Upper lobe of right lung (tissue), 1 donor: ENCODE results near the gene CLBA1. TPM values are rescaled to one million over a fixed set of nuclear protein-coding genes. Genes with fewer than 3 reads are reported as not detected.
A peak's percentile ranks its signal among the peaks of the same experiment; 100 is the strongest.

Experiments
- ATAC-seq: fragments of 200-7000 bp; cut with Tn5 transposase; one replicate; pipeline ENCODE4 v1.9.1; 2020; ENCODE audit warnings: mild to moderate bottlenecking, moderate library complexity
- DNase-seq: peaks from one replicate; pipeline ENCODE4 v3.0.0-alpha.2; 2020
- H3K27ac ChIP-seq: fragments of 200-600 bp; one replicate; pipeline ENCODE4 v1.8.0; 2022
- H3K27me3 ChIP-seq: fragments of 200-600 bp; one replicate; pipeline ENCODE4 v1.8.0; 2022; ENCODE audit warnings: mild to moderate bottlenecking
- H3K36me3 ChIP-seq: fragments of 200-600 bp; one replicate; pipeline ENCODE4 v1.8.0; 2022
- H3K4me1 ChIP-seq: fragments of 200-600 bp; one replicate; pipeline ENCODE4 v1.8.0; 2022
- H3K4me3 ChIP-seq: fragments of 200-600 bp; one replicate; pipeline ENCODE4 v1.8.0; 2022; ENCODE audit warnings: mild to moderate bottlenecking
- H3K9me3 ChIP-seq: fragments of 200-600 bp; one replicate; pipeline ENCODE4 v1.8.0; 2022
- CTCF ChIP-seq: fragments of 200-600 bp; IDR thresholded peaks from one replicate; pipeline ENCODE4 v1.8.0; 2022; ENCODE audit warnings: antibody characterized with exemption
- intact Hi-C: fragments of 100-400 bp; cut with DNase I; formaldehyde crosslinking; loops from one replicate; pipeline ENCODE4 v1.11.0; 2022
- total RNA-seq: library from RNA; stranded (reverse); fragmentation: NEBNext Ultra II Directional; extraction: Animal tissue kit (Norgen Biotek cat#: 25700); gene quantifications from one replicate; pipeline ENCODE4 v1.2.1, GENCODE V29; 2021
- donor health status: DM: no; HTN: yes; CAD: no; lungs with severe emphysema.

Gene CLBA1
- total RNA-seq, 1 donor from 2014 or later: 6.9 TPM

- Histone ChIP-seq H3K36me3 (peaks cover 25% of the 10 kb centered on the region), H3K4me1 (no peaks in the 10 kb centered on the region), H3K27ac (no peak overlapping the region), H3K27me3 (no peaks in the 10 kb centered on the region), H3K9me3 (no peaks in the 10 kb centered on the region), H3K4me3 (no peak overlapping the region)
- DNase-seq (no peak), ATAC-seq (no peak)
- intact Hi-C loops: no loop called here
- no peak for TF ChIP-seq CTCF
Measured at GRCh38 chr14:105011312-105011990, 25.9 kb downstream of the CLBA1 start.

GRCh38 chr14:105012171-105012985, 26.8 kb downstream of the CLBA1 start:
- Histone ChIP-seq H3K27ac (no peak overlapping the region), H3K36me3 (peaks cover 25% of the 10 kb centered on the region), H3K9me3 (no peaks in the 10 kb centered on the region), H3K4me1 (no peaks in the 10 kb centered on the region), H3K27me3 (no peaks in the 10 kb centered on the region), H3K4me3 (no peak overlapping the region)
- intact Hi-C loops: no loop called here
- DNase-seq: no peak
- peak; percentile 45 for TF ChIP-seq CTCF
- peak; percentile 71 for ATAC-seq

GRCh38 chr14:105013150-105013785, 27.7 kb downstream of the CLBA1 start:
- Histone ChIP-seq H3K27me3 (no peaks in the 10 kb centered on the region), H3K27ac (no peak overlapping the region), H3K36me3 (peaks cover 25% of the 10 kb centered on the region), H3K4me1 (no peaks in the 10 kb centered on the region), H3K9me3 (no peaks in the 10 kb centered on the region), H3K4me3 (no peak overlapping the region)
- no peak for ATAC-seq
- intact Hi-C loops: no loop called here
- no peak for DNase-seq
- TF ChIP-seq CTCF: no peak

GRCh38 chr14:105014032-105014431, 28.4 kb downstream of the CLBA1 start:
- Histone ChIP-seq H3K27ac (no peak overlapping the region), H3K27me3 (no peaks in the 10 kb centered on the region), H3K4me3 (no peak overlapping the region), H3K36me3 (peaks cover 25% of the 10 kb centered on the region), H3K4me1 (peaks cover 4% of the 10 kb centered on the region), H3K9me3 (no peaks in the 10 kb centered on the region)
- no peak for DNase-seq
- intact Hi-C loops: no loop called here
- no peak for ATAC-seq
- no peak for TF ChIP-seq CTCF

- Histone ChIP-seq H3K4me3 (no peak overlapping the region), H3K27me3 (no peaks in the 10 kb centered on the region), H3K9me3 (no peaks in the 10 kb centered on the region), H3K36me3 (peaks cover 19% of the 10 kb centered on the region), H3K27ac (no peak overlapping the region), H3K4me1 (peaks cover 10% of the 10 kb centered on the region)
- TF ChIP-seq CTCF: no peak
- DNase-seq (no peak), ATAC-seq (no peak)
- intact Hi-C loops: no loop called here
Measured at GRCh38 chr14:105014631-105015030, 29.0 kb downstream of the CLBA1 start.
